H1 (cell line): ENCODE data around the gene CHAD. TPM values are rescaled to one million over a fixed set of nuclear protein-coding genes. Genes with fewer than 3 reads are reported as not detected.

ENCODE experiments used
- CTCF ChIA-PET: fragments of 300-600 bp; sonication (Branson Sonifier 250); formaldehyde crosslinking; loops from one replicate; lab custom pipeline; 2021; ENCODE audit not compliant: partially characterized antibody; lab: Charles Lee
- POLR2A ChIA-PET: fragments of 300-600 bp; sonication (Branson Sonifier 250); formaldehyde crosslinking; loops from one replicate; lab custom pipeline; 2021; ENCODE audit warnings: inconsistent platforms; ENCODE audit not compliant: partially characterized antibody; lab: Charles Lee
- DNase-seq, 2 experiments: peaks; one replicate each; pipeline versions ENCODE4 v3.0.0 to v3.0.0-alpha.2; 2010 to 2022; ENCODE audit warnings: low spot score in 2 of 2, low read depth in 1 of 2, mixed read lengths in 1 of 2
- FAIRE-seq: peaks from 2 replicates; lab custom pipeline; 2011; peaks lifted over from hg19 to GRCh38; lab: Jason Lieb, UNC
- H2AFZ ChIP-seq: 2 replicates; pipeline ENCODE4 v1.8.1; 2012; ENCODE audit warnings: low read length, inconsistent platforms
- H2AK5ac ChIP-seq: 2 replicates; pipeline ENCODE4 v1.6.1; 2013; ENCODE audit warnings: low read depth, low read length
- H2BK120ac ChIP-seq: replicated peaks from 2 replicates; pipeline ENCODE3; 2013; ENCODE audit warnings: low read depth, low read length, inconsistent platforms
- H2BK12ac ChIP-seq: 2 replicates; pipeline ENCODE4 v1.6.1; 2013; ENCODE audit warnings: low read depth, low read length
- H2BK15ac ChIP-seq: 2 replicates; pipeline ENCODE4 v1.6.1; 2013; ENCODE audit warnings: low read length
- H2BK20ac ChIP-seq: 2 replicates; pipeline ENCODE4 v1.6.1; 2013; ENCODE audit warnings: low read length
- H2BK5ac ChIP-seq: 2 replicates; pipeline ENCODE4 v1.6.1; 2013; ENCODE audit warnings: low read depth, low read length
- H3K14ac ChIP-seq: 2 replicates; pipeline ENCODE4 v1.6.1; 2013; ENCODE audit warnings: inconsistent platforms; ENCODE audit not compliant: insufficient read length
- H3K18ac ChIP-seq: 2 replicates; pipeline ENCODE4 v1.6.1; 2013; ENCODE audit warnings: low read length; ENCODE audit errors: extremely low read depth
- H3K23ac ChIP-seq: 2 replicates; pipeline ENCODE4 v1.6.1; 2013; ENCODE audit warnings: inconsistent platforms; ENCODE audit not compliant: insufficient read length
- H3K23me2 ChIP-seq: 2 replicates; pipeline ENCODE4 v1.6.1; 2013; ENCODE audit warnings: low read depth, low read length
- H3K27ac ChIP-seq: 2 replicates; pipeline ENCODE4 v1.6.1; 2011; ENCODE audit warnings: low read depth, low read length, inconsistent platforms
- H3K27me3 ChIP-seq, 4 experiments: replicated peaks in 1 of 4; 1 replicate in 1 of 4; 2 replicates in 3 of 4; pipeline versions ENCODE4 v1.6.1 to v1.8.1; 2011 to 2013; ENCODE audit warnings: low read length in 3 of 4, mild to moderate bottlenecking in 3 of 4, inconsistent platforms in 2 of 4, mixed read lengths in 2 of 4, moderate library complexity in 1 of 4; ENCODE audit not compliant: control insufficient read depth in 3 of 4, insufficient read depth in 3 of 4; ENCODE audit errors: extremely low read depth in 1 of 4
- H3K36me3 ChIP-seq, 4 experiments: 2 replicates each; pipeline versions ENCODE4 v1.6.1 to v1.8.1; 2011 to 2013; ENCODE audit warnings: mild to moderate bottlenecking in 4 of 4, low read length in 3 of 4, moderate library complexity in 2 of 4, control low read depth in 1 of 4, inconsistent platforms in 1 of 4; ENCODE audit not compliant: insufficient read depth in 4 of 4, control insufficient read depth in 2 of 4
- H3K4ac ChIP-seq: replicated peaks from 2 replicates; pipeline ENCODE3; 2013; ENCODE audit warnings: low read length, low read depth, mixed read lengths, inconsistent platforms; ENCODE audit not compliant: insufficient read length
- H3K4me1 ChIP-seq, 4 experiments: replicated peaks in 1 of 4; 1 replicate in 1 of 4; 2 replicates in 3 of 4; pipeline versions ENCODE4 v1.6.1 to v1.8.1; 2011 to 2013; ENCODE audit warnings: low read length in 3 of 4, inconsistent platforms in 2 of 4, mixed read lengths in 1 of 4; ENCODE audit not compliant: insufficient read depth in 4 of 4, control insufficient read depth in 3 of 4
- H3K4me2 ChIP-seq, 2 experiments: 2 replicates each; pipeline versions ENCODE4 v1.6.1 to v1.8.1; 2011 to 2013; ENCODE audit warnings: low read depth in 2 of 2, low read length in 2 of 2, control low read depth in 1 of 2, inconsistent platforms in 1 of 2, mild to moderate bottlenecking in 1 of 2; ENCODE audit not compliant: insufficient read depth in 1 of 2
- H3K4me3 ChIP-seq, 4 experiments: fragments of 200-600, 300-600 bp in 1 of 4; sonication (generic), shearing (Covaris generic), sonication (Bioruptor Twin) in 1 of 4; 2 replicates each; pipeline versions ENCODE4 v1.5.1 to v1.8.1; 2011 to 2016; ENCODE audit warnings: low read length in 4 of 4, low read depth in 3 of 4, control low read depth in 2 of 4, inconsistent platforms in 2 of 4, mild to moderate bottlenecking in 2 of 4, mixed read lengths in 1 of 4, moderate library complexity in 1 of 4; ENCODE audit not compliant: insufficient read depth in 2 of 4; ENCODE audit errors: extremely low read depth in 1 of 4
- H3K56ac ChIP-seq: replicated peaks from 2 replicates; pipeline ENCODE3; 2013; ENCODE audit warnings: low read depth, mild to moderate bottlenecking, mixed read lengths, low read length, inconsistent platforms; ENCODE audit not compliant: insufficient read length
- H3K79me1 ChIP-seq: 2 replicates; pipeline ENCODE4 v1.6.1; 2013; ENCODE audit warnings: low read depth, low read length, control low read depth
- H3K79me2 ChIP-seq, 2 experiments: 2 replicates each; pipeline versions ENCODE4 v1.6.1 to v1.8.1; 2012 to 2013; ENCODE audit warnings: low read length in 2 of 2, mild to moderate bottlenecking in 2 of 2, inconsistent platforms in 1 of 2; ENCODE audit not compliant: insufficient read depth in 2 of 2, control insufficient read depth in 1 of 2
- H3K9ac ChIP-seq, 4 experiments: replicated peaks in 1 of 4; 1 replicate in 1 of 4; 2 replicates in 3 of 4; pipeline versions ENCODE4 v1.6.1 to v1.8.1; 2011 to 2013; ENCODE audit warnings: low read depth in 3 of 4, low read length in 3 of 4, control low read depth in 2 of 4, mild to moderate bottlenecking in 2 of 4, moderate library complexity in 2 of 4, inconsistent platforms in 1 of 4; ENCODE audit errors: extremely low read depth in 1 of 4
- H3K9me3 ChIP-seq, 2 experiments: 2 replicates each; pipeline versions ENCODE4 v1.6.1 to v1.8.1; 2012 to 2013; ENCODE audit warnings: mild to moderate bottlenecking in 2 of 2, moderate library complexity in 2 of 2, control low read depth in 1 of 2, inconsistent platforms in 1 of 2, low read depth in 1 of 2, low read length in 1 of 2, mixed read lengths in 1 of 2; ENCODE audit not compliant: insufficient read depth in 2 of 2
- H4K20me1 ChIP-seq, 2 experiments: replicated peaks in 1 of 2; 2 replicates each; pipeline versions ENCODE3 to v1.8.1; 2011 to 2013; ENCODE audit warnings: inconsistent platforms in 2 of 2, low read length in 2 of 2, mild to moderate bottlenecking in 1 of 2; ENCODE audit not compliant: insufficient read depth in 2 of 2, control insufficient read depth in 1 of 2
- H4K5ac ChIP-seq: 2 replicates; pipeline ENCODE4 v1.6.1; 2013; ENCODE audit warnings: low read length, low read depth, mixed read lengths, inconsistent platforms; ENCODE audit not compliant: insufficient read length
- H4K8ac ChIP-seq: 2 replicates; pipeline ENCODE4 v1.8.0; 2013; ENCODE audit warnings: mild to moderate bottlenecking, moderate library complexity, low read length, inconsistent platforms; ENCODE audit not compliant: insufficient read depth; ENCODE audit errors: extremely low read depth
- H4K91ac ChIP-seq: replicated peaks from 2 replicates; pipeline ENCODE3; 2013; ENCODE audit warnings: low read length, mixed read lengths, inconsistent platforms; ENCODE audit not compliant: insufficient read length
- CBX8 ChIP-seq: fragments of 300-800, 300-1000 bp; sonication (generic); IDR thresholded peaks from 2 replicates; pipeline ENCODE4 v1.7.1; 2016; ENCODE audit warnings: low read depth, low read length, borderline replicate concordance
- EGR1 ChIP-seq: IDR thresholded peaks from 2 replicates; pipeline ENCODE4 v1.6.1; 2011; ENCODE audit warnings: low read depth, low read length, borderline replicate concordance
- EZH2 ChIP-seq: fragments of 200-600 bp; sonication (generic); IDR thresholded peaks from 2 replicates; pipeline ENCODE4 v1.7.1; 2012; ENCODE audit warnings: low read depth, mild to moderate bottlenecking, moderate library complexity, low read length, inconsistent platforms; ENCODE audit not compliant: severe bottlenecking
- HDAC2 ChIP-seq, 2 experiments: fragments of 300-600 bp in 1 of 2; sonication (generic) in 1 of 2; IDR thresholded peaks; 2 replicates each; pipeline ENCODE4 v1.6.1; 2011 to 2012; ENCODE audit warnings: low read depth in 2 of 2, low read length in 2 of 2, mild to moderate bottlenecking in 2 of 2, moderate library complexity in 2 of 2, borderline replicate concordance in 1 of 2, inconsistent platforms in 1 of 2
- HDAC6 ChIP-seq: IDR thresholded peaks from one replicate; pipeline ENCODE4 v1.7.1; 2012; ENCODE audit warnings: low read depth, mild to moderate bottlenecking, inconsistent platforms, low read length, moderate library complexity
- MAFK ChIP-seq: IDR thresholded peaks from 2 replicates; pipeline ENCODE4 v1.6.1; 2012; ENCODE audit warnings: low read depth, mild to moderate bottlenecking, improper control_type of control experiment, low read length
- RFX5 ChIP-seq: IDR thresholded peaks from 2 replicates; pipeline ENCODE4 v1.6.1; 2011; ENCODE audit warnings: low read depth, low read length, improper control_type of control experiment, borderline replicate concordance
- SIRT6 ChIP-seq: IDR thresholded peaks from one replicate; pipeline ENCODE4 v1.7.1; 2012; ENCODE audit warnings: low read length, inconsistent platforms
- SP2 ChIP-seq: IDR thresholded peaks from 2 replicates; pipeline ENCODE4 v1.6.1; 2012; ENCODE audit warnings: mild to moderate bottlenecking, low read length, inconsistent platforms
- SP4 ChIP-seq: IDR thresholded peaks from 2 replicates; pipeline ENCODE4 v1.6.1; 2012; ENCODE audit warnings: low read length, inconsistent platforms
- SRF ChIP-seq: IDR thresholded peaks from 2 replicates; pipeline ENCODE4 v1.6.1; 2011; ENCODE audit warnings: mild to moderate bottlenecking, low read depth, low read length, moderate library complexity
- TAF1 ChIP-seq: IDR thresholded peaks from 2 replicates; pipeline ENCODE4 v1.6.1; 2011; ENCODE audit warnings: mild to moderate bottlenecking, low read depth, low read length
- WGBS, 2 experiments: shearing (Covaris generic) in 1 of 2; methylation state at CpG; one replicate each; pipeline versions ENCODE4 v1.1.6 to v1.1.7; 2013 to 2015; ENCODE audit warnings: low lambda C conversion rate in 2 of 2, mixed read lengths in 2 of 2, inconsistent platforms in 1 of 2, low coverage in 1 of 2, missing lambda C conversion rate in 1 of 2; ENCODE audit not compliant: insufficient replicate concordance in 2 of 2, insufficient coverage in 1 of 2, insufficient read length in 1 of 2; ENCODE audit errors: extremely low coverage in 1 of 2, missing lambda C conversion rate in 1 of 2; 5-methylcytosine and 5-hydroxymethylcytosine counted together
- polyA plus RNA-seq, 7 experiments: library from polyadenylated mRNA; depleted of rRNA in 3 of 7; stranded (reverse) in 5 of 7; unstranded in 2 of 7; fragments of >200 nt in 5 of 7; fragments of 200-250 nt in 2 of 7; gene quantifications; 1 replicate in 5 of 7; 2 replicates in 1 of 7; 4 replicates in 1 of 7; pipeline versions ENCODE4 v1.2.1 to v1.2.3, GENCODE V29; 2011 to 2013; ENCODE audit warnings: missing spikeins in 2 of 7, mixed read lengths in 2 of 7
- total RNA-seq: library from RNA; stranded (reverse); fragmentation: NEBNext Ultra II Directional; extraction: Animal tissue kit (Norgen Biotek cat#: 25700); gene quantifications from 2 replicates; pipeline ENCODE4 v1.2.1, GENCODE V29; 2021

CHAD gene
- total and polyA plus RNA-seq, 2 of the 8 experiments (the other 6 are each of a cell fraction or from before 2014, with no cell fraction given): 0.03 TPM; not detected in 1

DNA sequence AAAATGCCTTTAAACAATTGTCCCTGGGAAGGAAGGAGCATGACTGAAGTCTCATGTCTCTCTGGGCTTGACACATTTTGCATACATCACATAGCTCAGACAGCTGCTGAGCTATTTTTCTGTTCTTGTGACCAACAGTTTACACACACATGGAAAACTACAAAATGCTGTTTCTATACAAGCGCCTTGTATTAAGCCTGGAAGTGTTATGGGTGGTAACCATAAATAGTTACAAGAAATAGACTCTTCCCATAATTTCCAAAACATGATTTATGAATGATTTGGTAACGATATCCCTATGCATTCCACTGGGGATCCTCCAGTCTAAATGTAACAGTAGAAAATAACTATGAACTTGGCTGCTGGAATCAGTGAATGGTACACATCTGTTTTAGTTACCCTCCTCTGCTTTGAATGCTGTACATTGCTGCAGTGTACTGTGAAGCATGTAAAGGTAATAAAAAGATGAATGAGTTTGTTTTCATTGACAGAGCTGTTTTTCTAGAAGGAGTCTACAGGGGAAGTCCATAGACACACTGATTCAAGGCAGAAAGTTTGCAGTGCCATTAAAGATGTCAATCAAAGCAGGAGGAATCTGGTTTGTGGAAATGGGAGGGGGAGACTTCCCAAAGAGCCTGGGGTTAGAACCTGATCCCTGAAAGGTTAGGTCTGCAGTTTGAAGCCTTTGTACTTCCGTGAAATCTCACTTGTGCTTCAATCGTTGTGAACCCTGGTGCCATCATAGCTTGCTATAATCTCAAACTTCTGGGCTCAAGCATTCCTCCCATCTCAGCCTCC, 37.7 kb downstream of the CHAD start:
- no peaks in the 10 kb centered on the region for H3K79me1 ChIP-seq
- no peak overlapping the region for H2BK20ac ChIP-seq
- no peak overlapping the region for H3K56ac ChIP-seq
- no peaks in the 10 kb centered on the region for H3K27me3 ChIP-seq
- no peak overlapping the region for H2BK15ac ChIP-seq
- H3K18ac ChIP-seq: no peak overlapping the region
- no peak overlapping the region for H4K91ac ChIP-seq
- H4K8ac ChIP-seq: no peak overlapping the region
- H3K14ac ChIP-seq: no peak overlapping the region
- CTCF ChIA-PET: interaction anchor here (0.5 to 8.3 kb wide), 10 partner anchors 9 to 1368 kb away, joined by 3 to 87 read pairs (median 4); partner anchors contain the start of genes LRRC59 and RSAD1
- no peaks in the 10 kb centered on the region for H4K20me1 ChIP-seq
- no peaks in the 10 kb centered on the region for H3K9me3 ChIP-seq
- peaks cover 4 to 8% (median 7%) of the 10 kb centered on the region in 4 experiments; a peak in 6 of 7 replicates for H3K4me1 ChIP-seq
- POLR2A ChIA-PET: interaction anchor here (0.7 to 2.7 kb wide), 5 partner anchors 10 to 69 kb away, joined by 3 to 9 read pairs (median 3); partner anchors contain the start of gene LRRC59
- no peak for DNase-seq
- no peak overlapping the region for H2BK5ac ChIP-seq
- no peak overlapping the region for H2AFZ ChIP-seq
- H2BK120ac ChIP-seq: no peak overlapping the region
- H3K4me3 ChIP-seq: no peak overlapping the region
- 92% methylated on average over 4 of the region's 4 CpGs; no CpG with 5 or more reads in 1 of the 2 experiments for WGBS, 2 experiments
- H3K4me2 ChIP-seq: no peak overlapping the region
- no peak overlapping the region for H3K23ac ChIP-seq
- H3K9ac ChIP-seq: no peak overlapping the region
- no peak overlapping the region for H2AK5ac ChIP-seq
- FAIRE-seq: no peak
- H3K4ac ChIP-seq: no peak overlapping the region
- H4K5ac ChIP-seq: no peak overlapping the region
- H3K27ac ChIP-seq: no peak overlapping the region
- H3K36me3 ChIP-seq: no peaks in the 10 kb centered on the region
- peaks cover 6% of the 10 kb centered on the region; the same call in 1 of the 2 replicates for H3K23me2 ChIP-seq
- no peaks in the 10 kb centered on the region for H3K79me2 ChIP-seq
- no peak overlapping the region for H2BK12ac ChIP-seq
- TF ChIP-seq RFX5 (no peak), SP4 (no peak), TAF1 (no peak), EZH2 (no peak), HDAC2 (IDR thresholded peaks at IDR 0.05; ENCODE audit: borderline replicate concordance in 1 of 2, low read depth in 2 of 2, low read length in 2 of 2) (no peak), HDAC6 (no peak), MAFK (no peak), EGR1 (no peak), SIRT6 (no peak), CBX8 (no peak), SRF (no peak), SP2 (no peak)
